Psoas muscle (tissue), 8 donors: Measurements from ENCODE around the gene QKI. TPM values are rescaled to one million over a fixed set of nuclear protein-coding genes. Genes with fewer than 3 reads are reported as not detected.

ENCODE experiments used
- ATAC-seq, 4 donors: fragments of 200-7000 bp; cut with Tn5 transposase; one replicate each; pipeline ENCODE4 v1.9.1; 2020; ENCODE audit warnings: moderate library complexity in 3 of 4, mild to moderate bottlenecking in 2 of 4
- DNase-seq, 2 donors: peaks; one replicate each; pipeline ENCODE4 v3.0.0-alpha.2; 2020
- H3K27ac ChIP-seq: fragments of 200-600 bp; one replicate; pipeline ENCODE4 v1.8.0; 2022
- H3K27me3 ChIP-seq, 3 donors: fragments of 200-600 bp in 1 of 3; one replicate each; pipeline versions ENCODE4 v1.6.1 to v1.8.0; 2013 to 2022; ENCODE audit warnings: low read length in 2 of 3, mild to moderate bottlenecking in 2 of 3, moderate library complexity in 1 of 3; ENCODE audit not compliant: insufficient read depth in 3 of 3
- H3K36me3 ChIP-seq, 2 donors: fragments of 200-600 bp in 1 of 2; one replicate each; pipeline versions ENCODE4 v1.6.1 to v1.8.0; 2013 to 2022; ENCODE audit warnings: low read depth in 1 of 2, mild to moderate bottlenecking in 1 of 2, moderate library complexity in 1 of 2; ENCODE audit not compliant: insufficient read depth in 1 of 2
- H3K4me1 ChIP-seq: fragments of 200-600 bp; one replicate; pipeline ENCODE4 v1.8.0; 2022
- H3K4me3 ChIP-seq: fragments of 200-600 bp; one replicate; pipeline ENCODE4 v1.8.0; 2022; ENCODE audit warnings: mild to moderate bottlenecking
- H3K9me3 ChIP-seq: fragments of 200-600 bp; one replicate; pipeline ENCODE4 v1.8.0; 2022
- WGBS, 3 donors: extraction: QIAGEN DNeasy Blood & Tissue Kit; methylation state at CpG; one replicate each; pipeline versions ENCODE4 v1.1.6 to v1.1.7; 2013; 5-methylcytosine and 5-hydroxymethylcytosine counted together
- intact Hi-C, 2 donors: fragments of 100-400 bp; cut with DNase I; formaldehyde crosslinking; loops; one replicate each; pipeline versions ENCODE4 v1.11.0 to v1.14.2; 2022
- polyA plus RNA-seq, 3 donors: library from polyadenylated mRNA; stranded (reverse); fragments of 200-250 nt; gene quantifications; one replicate each; pipeline ENCODE4 v1.2.3, GENCODE V29; 2013
- total RNA-seq, 4 donors: library from RNA; stranded (reverse); fragmentation: NEBNext Ultra II Directional in 2 of 4; extraction: Animal tissue kit (Norgen Biotek cat#: 25700) in 2 of 4; gene quantifications; one replicate each; pipeline versions ENCODE4 v1.2.1 to v1.2.4, GENCODE V29; 2021 to 2023
- TF ChIP-seq, protein P1 (sequence below): fragments of 200-600 bp; IDR thresholded peaks from one replicate; pipeline ENCODE4 v1.8.0; 2022; ENCODE audit warnings: antibody characterized with exemption
- donor health status: healthy with polysubstance abuse.
- donor health status: DM: no; HTN: no; CAD: no; lungs with moderate emphysema.
- donor health status: Bipolar disorder and iron deficiency.
- donor health status: healthy.
- donor health status: DM: yes; HTN: yes; CAD: no.
- donor health status: DM: no; HTN: no; CAD: no.
- donor health status: DM: no; HTN: no; CAD: no.
- donor health status: DM: yes; HTN: yes; CAD: no.

Gene QKI
- total and polyA plus RNA-seq, 7 donors = 62.0 to 421 (median 275) TPM

DNA sequence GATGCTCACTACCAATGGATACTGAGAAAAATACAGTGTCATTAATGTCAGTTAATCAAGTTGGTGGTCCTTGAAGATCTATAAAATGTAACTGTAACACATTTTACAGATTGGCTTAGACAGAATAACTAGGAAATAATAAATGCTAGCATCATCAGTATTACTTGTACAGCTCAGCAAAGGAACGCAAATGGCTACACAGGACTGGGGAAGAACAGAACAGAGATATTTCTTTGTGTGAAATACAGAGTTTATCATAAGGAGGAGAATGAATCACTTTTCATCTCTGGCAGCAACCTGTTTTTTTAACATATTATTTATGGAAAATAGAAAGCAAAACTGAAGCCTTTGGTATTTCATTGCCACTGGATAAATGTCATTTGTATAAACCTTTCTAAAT is 8.2 kb upstream of the QKI start:
- intact Hi-C loops = no loop called here
- WGBS, 3 donors = 33 to 62% (median 35%) methylated on average over 1 of the region's 1 CpG
- DNase-seq (no peak), ATAC-seq (peak in 1 of 4 donors; percentile 33)
- H3K4me1 ChIP-seq = peaks cover 36% of the 10 kb centered on the region
- no peaks in the 10 kb centered on the region for H3K36me3 ChIP-seq
- TF ChIP-seq, protein P1, sequence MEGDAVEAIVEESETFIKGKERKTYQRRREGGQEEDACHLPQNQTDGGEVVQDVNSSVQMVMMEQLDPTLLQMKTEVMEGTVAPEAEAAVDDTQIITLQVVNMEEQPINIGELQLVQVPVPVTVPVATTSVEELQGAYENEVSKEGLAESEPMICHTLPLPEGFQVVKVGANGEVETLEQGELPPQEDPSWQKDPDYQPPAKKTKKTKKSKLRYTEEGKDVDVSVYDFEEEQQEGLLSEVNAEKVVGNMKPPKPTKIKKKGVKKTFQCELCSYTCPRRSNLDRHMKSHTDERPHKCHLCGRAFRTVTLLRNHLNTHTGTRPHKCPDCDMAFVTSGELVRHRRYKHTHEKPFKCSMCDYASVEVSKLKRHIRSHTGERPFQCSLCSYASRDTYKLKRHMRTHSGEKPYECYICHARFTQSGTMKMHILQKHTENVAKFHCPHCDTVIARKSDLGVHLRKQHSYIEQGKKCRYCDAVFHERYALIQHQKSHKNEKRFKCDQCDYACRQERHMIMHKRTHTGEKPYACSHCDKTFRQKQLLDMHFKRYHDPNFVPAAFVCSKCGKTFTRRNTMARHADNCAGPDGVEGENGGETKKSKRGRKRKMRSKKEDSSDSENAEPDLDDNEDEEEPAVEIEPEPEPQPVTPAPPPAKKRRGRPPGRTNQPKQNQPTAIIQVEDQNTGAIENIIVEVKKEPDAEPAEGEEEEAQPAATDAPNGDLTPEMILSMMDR = no peak
- H3K4me3 ChIP-seq = peak overlapping the region; percentile 69
- no peaks in the 10 kb centered on the region for H3K9me3 ChIP-seq
- peak overlapping the region; percentile 92 for H3K27ac ChIP-seq
- H3K27me3 ChIP-seq = no peaks in the 10 kb centered on the region

DNA sequence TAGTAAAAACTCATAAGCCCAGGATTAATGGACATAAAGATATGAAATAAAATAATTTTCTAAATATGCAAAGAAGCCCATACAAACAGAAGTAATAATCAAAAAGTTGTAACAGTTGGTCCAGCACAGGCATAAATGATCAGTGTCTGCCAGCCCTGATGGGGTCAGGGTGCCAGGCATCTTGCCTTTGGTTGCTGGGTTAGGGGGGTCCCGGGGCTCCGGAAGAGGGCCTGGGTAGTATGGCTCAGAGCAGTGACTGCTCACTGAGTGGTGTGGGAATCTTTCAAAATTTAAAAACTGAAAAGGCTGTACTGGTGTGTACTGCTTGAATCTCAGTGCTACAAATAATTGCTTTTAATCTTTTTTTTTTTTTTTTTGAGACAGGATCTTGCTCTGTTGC is 7.7 kb upstream of the QKI start:
- H3K9me3 ChIP-seq = no peaks in the 10 kb centered on the region
- WGBS, 3 donors = 86 to 91% (median 88%) methylated on average over 2 of the region's 2 CpGs
- no peaks in the 10 kb centered on the region for H3K36me3 ChIP-seq
- peaks cover 36% of the 10 kb centered on the region for H3K4me1 ChIP-seq
- no peak for ATAC-seq
- no peak for DNase-seq
- H3K27ac ChIP-seq = peak overlapping the region; percentile 92
- intact Hi-C loops = no loop called here
- H3K4me3 ChIP-seq = peak overlapping the region; percentile 69
- H3K27me3 ChIP-seq = no peaks in the 10 kb centered on the region
- TF ChIP-seq, protein P1 = no peak

DNA sequence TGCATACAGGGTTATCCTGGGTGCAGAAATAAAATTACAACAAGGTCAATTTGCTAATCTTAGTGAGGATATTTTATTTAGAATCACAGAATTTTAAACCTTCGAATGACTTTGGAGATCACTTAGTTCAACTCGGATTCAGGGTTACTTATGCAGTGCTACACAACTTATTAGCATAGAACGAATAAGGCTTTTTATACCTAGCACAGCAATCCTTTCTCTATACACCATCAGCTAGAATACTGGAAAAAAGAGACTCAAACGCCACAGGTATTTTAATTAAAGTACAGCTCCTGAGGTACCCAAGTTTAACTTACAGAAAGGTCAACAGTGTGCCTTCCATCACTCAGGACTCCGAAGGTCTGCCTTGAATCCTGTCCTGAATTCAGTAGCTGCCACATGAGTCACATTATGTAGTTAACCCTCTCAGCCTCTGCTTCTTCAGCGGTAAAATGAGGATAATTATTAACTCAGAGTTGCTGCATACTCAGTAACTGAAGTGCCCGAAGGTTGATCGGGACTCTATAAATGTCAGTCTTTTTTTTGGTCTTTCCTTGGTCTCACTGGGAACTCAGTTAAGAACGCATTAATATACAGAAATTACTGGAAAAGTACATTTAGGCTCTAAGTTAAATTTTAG is 6.0 kb upstream of the QKI start:
- H3K4me3 ChIP-seq = no peak overlapping the region
- ATAC-seq = no peak
- H3K4me1 ChIP-seq = peaks cover 36% of the 10 kb centered on the region
- WGBS, 3 donors = 90 to 92% (median 92%) methylated on average over 9 of the region's 9 CpGs
- intact Hi-C loops = no loop called here
- no peak for DNase-seq
- no peaks in the 10 kb centered on the region for H3K9me3 ChIP-seq
- no peak overlapping the region for H3K27ac ChIP-seq
- no peaks in the 10 kb centered on the region for H3K27me3 ChIP-seq
- H3K36me3 ChIP-seq = no peaks in the 10 kb centered on the region
- TF ChIP-seq, protein P1 = no peak

DNA sequence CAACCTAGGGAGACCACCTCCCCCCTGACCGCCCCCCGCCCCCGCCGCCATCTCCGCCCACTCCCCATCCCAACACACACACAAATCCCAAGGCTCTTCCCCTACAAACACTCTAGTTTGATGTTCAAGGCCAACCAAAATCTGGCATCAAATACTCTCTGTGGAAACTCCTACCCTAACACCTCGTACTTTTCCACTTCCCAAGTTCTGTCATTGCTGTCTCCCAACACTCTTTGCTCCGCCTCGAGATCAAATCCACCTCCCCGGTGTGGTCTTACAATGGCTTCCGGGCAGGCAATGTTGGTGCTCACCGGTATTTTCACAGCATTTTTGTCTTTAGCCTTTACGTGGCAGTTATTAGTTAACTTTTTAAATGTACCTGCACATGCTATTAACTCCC is 4.8 kb upstream of the QKI start:
- intact Hi-C loops = loop anchor here (5.0 kb wide), 3 partner anchors 72 to 552 kb away; no protein-coding TSS in a partner anchor
- no peaks in the 10 kb centered on the region for H3K9me3 ChIP-seq
- H3K4me3 ChIP-seq = no peak overlapping the region
- peaks cover 29% of the 10 kb centered on the region for H3K4me1 ChIP-seq
- TF ChIP-seq, protein P1 = no peak
- no peak for ATAC-seq
- H3K36me3 ChIP-seq = no peaks in the 10 kb centered on the region
- WGBS, 3 donors = 90 to 94% (median 91%) methylated on average over 12 of the region's 12 CpGs
- H3K27ac ChIP-seq = no peak overlapping the region
- DNase-seq = no peak
- no peaks in the 10 kb centered on the region for H3K27me3 ChIP-seq

DNA sequence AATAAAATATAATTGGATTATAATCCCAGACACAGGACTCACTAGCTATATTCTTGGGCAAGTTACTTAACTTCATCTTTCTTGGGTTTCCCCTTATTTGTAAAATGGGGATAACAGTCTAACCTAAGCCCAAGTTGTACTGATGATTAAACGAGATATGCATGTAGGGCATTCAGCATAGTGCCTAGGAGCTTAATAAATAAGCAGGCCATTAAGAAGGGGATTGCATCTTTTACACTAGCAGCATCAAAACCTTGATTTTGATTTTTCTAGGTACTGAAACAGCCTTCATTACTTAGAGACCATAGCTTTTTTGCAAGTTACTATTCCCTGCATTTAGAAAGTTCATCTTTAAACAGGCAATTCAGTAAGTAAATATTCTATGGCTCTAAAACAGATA is 2.2 kb upstream of the QKI start:
- intact Hi-C loops = loop anchor here (5.0 kb wide), 3 partner anchors 75 to 555 kb away; no protein-coding TSS in a partner anchor
- H3K27ac ChIP-seq = peak overlapping the region; percentile 98
- no peaks in the 10 kb centered on the region for H3K9me3 ChIP-seq
- TF ChIP-seq, protein P1 = no peak
- 4 to 16% (median 5%) methylated on average over 1 of the region's 1 CpG for WGBS, 3 donors
- DNase-seq (no peak), ATAC-seq (no peak)
- peak overlapping the region; percentile 73 for H3K4me3 ChIP-seq
- H3K4me1 ChIP-seq = peaks cover 6% of the 10 kb centered on the region
- H3K36me3 ChIP-seq = no peaks in the 10 kb centered on the region
- H3K27me3 ChIP-seq = no peaks in the 10 kb centered on the region
